ENCODE results near the gene BACH2. TPM values are rescaled to one million over a fixed set of nuclear protein-coding genes. Genes with fewer than 3 reads are reported as not detected.

The BACH2 gene
- total RNA-seq, 4 donors from 2014 or later: 8.5 to 20.0 (median 13.3) TPM

GRCh38 chr6:90193359-90193758, 103.3 kb downstream of the BACH2 start:
- no peaks in the 10 kb centered on the region for H3K27me3 ChIP-seq
- no peaks in the 10 kb centered on the region for H3K36me3 ChIP-seq
- no peak overlapping the region for H3K27ac ChIP-seq
- 96% methylated on average over 4 of the region's 4 CpGs for WGBS
- no peaks in the 10 kb centered on the region for H3K9me3 ChIP-seq
- no peak for TF ChIP-seq POLR2AphosphoS5 (IDR thresholded peaks at IDR 0.05)
- TF ChIP-seq EP300 (IDR thresholded peaks at IDR 0.05): no peak
- TF ChIP-seq CTCF (IDR thresholded peaks at IDR 0.05): no peak
- no peak for TF ChIP-seq POLR2A (IDR thresholded peaks at IDR 0.05)
- H3K4me3 ChIP-seq: no peak overlapping the region
- no peaks in the 10 kb centered on the region for H3K4me1 ChIP-seq
- DNase-seq (ENCODE audit: low spot score in 2 of 2): no peak

GRCh38 chr6:90192857-90193256, 103.8 kb downstream of the BACH2 start:
- Histone ChIP-seq H3K4me3 (no peak overlapping the region), H3K9me3 (no peaks in the 10 kb centered on the region), H3K27me3 (no peaks in the 10 kb centered on the region), H3K27ac (no peak overlapping the region), H3K36me3 (no peaks in the 10 kb centered on the region), H3K4me1 (peaks cover 4% of the 10 kb centered on the region)
- DNase-seq (ENCODE audit: low spot score in 2 of 2): no peak
- no peak for TF ChIP-seq POLR2A (IDR thresholded peaks at IDR 0.05)
- no peak for TF ChIP-seq CTCF (IDR thresholded peaks at IDR 0.05)
- TF ChIP-seq EP300 (IDR thresholded peaks at IDR 0.05): no peak
- TF ChIP-seq POLR2AphosphoS5 (IDR thresholded peaks at IDR 0.05): no peak
- WGBS: 96% methylated on average over 3 of the region's 3 CpGs

GRCh38 chr6:90190752-90191395, 105.8 kb downstream of the BACH2 start:
- no peaks in the 10 kb centered on the region for H3K9me3 ChIP-seq
- WGBS: 76% methylated on average over 5 of the region's 5 CpGs
- H3K4me1 ChIP-seq: peaks cover 17% of the 10 kb centered on the region
- no peak for DNase-seq (ENCODE audit: low spot score in 2 of 2)
- H3K27ac ChIP-seq: no peak overlapping the region
- no peaks in the 10 kb centered on the region for H3K27me3 ChIP-seq
- H3K36me3 ChIP-seq: no peaks in the 10 kb centered on the region
- H3K4me3 ChIP-seq: no peak overlapping the region
- TF ChIP-seq EP300 (IDR thresholded peaks at IDR 0.05): no peak
- no peak for TF ChIP-seq POLR2AphosphoS5 (IDR thresholded peaks at IDR 0.05)
- no peak for TF ChIP-seq POLR2A (IDR thresholded peaks at IDR 0.05)
- TF ChIP-seq CTCF (IDR thresholded peaks at IDR 0.05): no peak

GRCh38 chr6:90190131-90190530, 106.5 kb downstream of the BACH2 start:
- Histone ChIP-seq H3K4me3 (no peak overlapping the region), H3K36me3 (no peaks in the 10 kb centered on the region), H3K9me3 (no peaks in the 10 kb centered on the region), H3K27me3 (no peaks in the 10 kb centered on the region), H3K27ac (no peak overlapping the region), H3K4me1 (peaks cover 18% of the 10 kb centered on the region)
- no peak for DNase-seq (ENCODE audit: low spot score in 2 of 2)
- WGBS: 86% methylated on average over 4 of the region's 4 CpGs
- TF ChIP-seq POLR2A (IDR thresholded peaks at IDR 0.05) (no peak), CTCF (IDR thresholded peaks at IDR 0.05) (no peak), EP300 (IDR thresholded peaks at IDR 0.05) (no peak), POLR2AphosphoS5 (IDR thresholded peaks at IDR 0.05) (no peak)

- no peak for DNase-seq (ENCODE audit: low spot score in 2 of 2)
- Histone ChIP-seq H3K9me3 (no peaks in the 10 kb centered on the region), H3K4me3 (peak overlapping the region; percentile 7), H3K27ac (peak overlapping the region; percentile 27), H3K4me1 (peaks cover 37% of the 10 kb centered on the region), H3K27me3 (no peaks in the 10 kb centered on the region), H3K36me3 (no peaks in the 10 kb centered on the region)
- TF ChIP-seq POLR2A (IDR thresholded peaks at IDR 0.05) (no peak), POLR2AphosphoS5 (IDR thresholded peaks at IDR 0.05) (no peak)
- WGBS: 61% methylated on average over 8 of the region's 8 CpGs
Observed at GRCh38 chr6:90187437-90188121, 109.1 kb downstream of the BACH2 start.
